Astrocyte (in vitro differentiated cells and primary cell): ENCODE results near the gene PUM2.

Experiments used
- EZH2 ChIP-seq: IDR thresholded peaks from 2 replicates; pipeline ENCODE4 v1.6.1; 2012; ENCODE audit warnings: mild to moderate bottlenecking, low read length, inconsistent platforms; ENCODE audit not compliant: insufficient read depth
- TF ChIP-seq, protein P1 (sequence below): IDR thresholded peaks from 2 replicates; pipeline ENCODE4 v1.5.1; 2011; ENCODE audit warnings: low read depth, mild to moderate bottlenecking, inconsistent platforms, low read length, moderate library complexity; ENCODE audit not compliant: insufficient read depth

GRCh38 chr2:20343128-20343527 is 7.5 kb downstream of the PUM2 start:
- TF ChIP-seq, protein P1, sequence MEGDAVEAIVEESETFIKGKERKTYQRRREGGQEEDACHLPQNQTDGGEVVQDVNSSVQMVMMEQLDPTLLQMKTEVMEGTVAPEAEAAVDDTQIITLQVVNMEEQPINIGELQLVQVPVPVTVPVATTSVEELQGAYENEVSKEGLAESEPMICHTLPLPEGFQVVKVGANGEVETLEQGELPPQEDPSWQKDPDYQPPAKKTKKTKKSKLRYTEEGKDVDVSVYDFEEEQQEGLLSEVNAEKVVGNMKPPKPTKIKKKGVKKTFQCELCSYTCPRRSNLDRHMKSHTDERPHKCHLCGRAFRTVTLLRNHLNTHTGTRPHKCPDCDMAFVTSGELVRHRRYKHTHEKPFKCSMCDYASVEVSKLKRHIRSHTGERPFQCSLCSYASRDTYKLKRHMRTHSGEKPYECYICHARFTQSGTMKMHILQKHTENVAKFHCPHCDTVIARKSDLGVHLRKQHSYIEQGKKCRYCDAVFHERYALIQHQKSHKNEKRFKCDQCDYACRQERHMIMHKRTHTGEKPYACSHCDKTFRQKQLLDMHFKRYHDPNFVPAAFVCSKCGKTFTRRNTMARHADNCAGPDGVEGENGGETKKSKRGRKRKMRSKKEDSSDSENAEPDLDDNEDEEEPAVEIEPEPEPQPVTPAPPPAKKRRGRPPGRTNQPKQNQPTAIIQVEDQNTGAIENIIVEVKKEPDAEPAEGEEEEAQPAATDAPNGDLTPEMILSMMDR: no peak
- no peak for TF ChIP-seq EZH2
